BLaER1 (cell line): ENCODE results near the gene SYNJ2.

Source experiments
- H3K27ac ChIP-seq: shearing (Covaris generic); formaldehyde crosslinking; 2 replicates; pipeline ENCODE4 v1.8.1; 2022
- H3K27me3 ChIP-seq: shearing (Covaris generic); formaldehyde crosslinking; 2 replicates; pipeline ENCODE4 v1.8.1; 2022
- H3K36me3 ChIP-seq: shearing (Covaris generic); formaldehyde crosslinking; 2 replicates; pipeline ENCODE4 v1.8.1; 2022
- H3K4me1 ChIP-seq: shearing (Covaris generic); formaldehyde crosslinking; 2 replicates; pipeline ENCODE4 v1.8.1; 2022
- H3K4me2 ChIP-seq: shearing (Covaris generic); formaldehyde crosslinking; 2 replicates; pipeline ENCODE4 v1.8.1; 2022
- H3K4me3 ChIP-seq: shearing (Covaris generic); formaldehyde crosslinking; 2 replicates; pipeline ENCODE4 v1.8.1; 2022
- H3K9ac ChIP-seq: shearing (Covaris generic); formaldehyde crosslinking; 2 replicates; pipeline ENCODE4 v1.8.1; 2022
- H3K9me3 ChIP-seq: shearing (Covaris generic); formaldehyde crosslinking; 2 replicates; pipeline ENCODE4 v1.8.1; 2022
- H4K20me1 ChIP-seq: shearing (Covaris generic); formaldehyde crosslinking; 2 replicates; pipeline ENCODE4 v1.8.1; 2022
- Cebpa-rat ChIP-seq: shearing (Covaris generic); IDR thresholded peaks from 2 replicates; pipeline ENCODE4 v1.8.1; 2022

Gene SYNJ2

GRCh38 chr6:158011980-158012566, 30.4 kb downstream of the SYNJ2 start:
- no peak overlapping the region for H3K27ac ChIP-seq
- H3K36me3 ChIP-seq, result no peaks in the 10 kb centered on the region; the same call in 1 of the 2 replicates
- no peak overlapping the region for H3K4me3 ChIP-seq
- TF ChIP-seq Cebpa-rat, result no peak
- H4K20me1 ChIP-seq, result no peaks in the 10 kb centered on the region
- no peaks in the 10 kb centered on the region; the same call in 1 of the 2 replicates for H3K9me3 ChIP-seq
- H3K4me2 ChIP-seq, result peak overlapping the region; percentile 7; the same call in 1 of the 2 replicates
- H3K4me1 ChIP-seq, result peaks cover 50% of the 10 kb centered on the region
- H3K27me3 ChIP-seq, result no peaks in the 10 kb centered on the region
- H3K9ac ChIP-seq, result no peak overlapping the region

- Histone ChIP-seq H3K27ac (no peak overlapping the region), H3K4me2 (peak overlapping the region; percentile 78), H3K27me3 (no peaks in the 10 kb centered on the region), H3K4me1 (peaks cover 68% of the 10 kb centered on the region), H3K4me3 (no peak overlapping the region), H3K9ac (no peak overlapping the region), H3K36me3 (no peaks in the 10 kb centered on the region; the same call in 1 of the 2 replicates), H4K20me1 (0 out of 2 replicates have a peak, but pooled peaks cover 3% of the 10 kb centered on the region), H3K9me3 (no peaks in the 10 kb centered on the region; the same call in 1 of the 2 replicates)
- no peak for TF ChIP-seq Cebpa-rat
Measured at GRCh38 chr6:158013904-158014504, 32.3 kb downstream of the SYNJ2 start.

GRCh38 chr6:158014505-158015187, 33.0 kb downstream of the SYNJ2 start:
- H3K36me3 ChIP-seq, result no peaks in the 10 kb centered on the region; the same call in 1 of the 2 replicates
- H3K27ac ChIP-seq, result peak overlapping the region; percentile 58
- no peaks in the 10 kb centered on the region; the same call in 1 of the 2 replicates for H3K9me3 ChIP-seq
- no peak overlapping the region for H3K4me3 ChIP-seq
- peaks cover 68% of the 10 kb centered on the region for H3K4me1 ChIP-seq
- H3K27me3 ChIP-seq, result no peaks in the 10 kb centered on the region
- H3K9ac ChIP-seq, result no peak overlapping the region
- TF ChIP-seq Cebpa-rat, result no peak
- 0 out of 2 replicates have a peak, but pooled peaks cover 9% of the 10 kb centered on the region for H4K20me1 ChIP-seq
- peak overlapping the region; percentile 78 for H3K4me2 ChIP-seq

- H3K36me3 ChIP-seq, result peaks cover 4% of the 10 kb centered on the region; the same call in 1 of the 2 replicates
- peak overlapping the region; percentile 35; the same call in 1 of the 2 replicates for H3K27ac ChIP-seq
- H3K9me3 ChIP-seq, result no peaks in the 10 kb centered on the region; the same call in 1 of the 2 replicates
- no peak overlapping the region for H3K9ac ChIP-seq
- TF ChIP-seq Cebpa-rat, result no peak
- H3K27me3 ChIP-seq, result no peaks in the 10 kb centered on the region
- peaks cover 66% of the 10 kb centered on the region for H3K4me1 ChIP-seq
- no peak overlapping the region for H3K4me3 ChIP-seq
- peak overlapping the region; percentile 78 for H3K4me2 ChIP-seq
- 0 out of 2 replicates have a peak, but pooled peaks cover 9% of the 10 kb centered on the region for H4K20me1 ChIP-seq
Measured at GRCh38 chr6:158015188-158015506, 33.5 kb downstream of the SYNJ2 start.

GRCh38 chr6:158016571-158017383, 35.1 kb downstream of the SYNJ2 start:
- peaks cover 9% of the 10 kb centered on the region; the same call in 1 of the 2 replicates for H3K36me3 ChIP-seq
- no peak overlapping the region for H3K4me3 ChIP-seq
- 0 out of 2 replicates have a peak, but pooled peaks cover 9% of the 10 kb centered on the region for H4K20me1 ChIP-seq
- H3K4me1 ChIP-seq, result peaks cover 57% of the 10 kb centered on the region
- H3K27ac ChIP-seq, result no peak overlapping the region
- H3K9ac ChIP-seq, result no peak overlapping the region
- H3K4me2 ChIP-seq, result no peak overlapping the region
- no peak for TF ChIP-seq Cebpa-rat
- H3K9me3 ChIP-seq, result no peaks in the 10 kb centered on the region; the same call in 1 of the 2 replicates
- H3K27me3 ChIP-seq, result no peaks in the 10 kb centered on the region

- 0 out of 2 replicates have a peak, but pooled peaks cover 9% of the 10 kb centered on the region for H4K20me1 ChIP-seq
- H3K9ac ChIP-seq, result no peak overlapping the region
- H3K27ac ChIP-seq, result no peak overlapping the region
- peak overlapping the region; percentile 73 for H3K4me2 ChIP-seq
- H3K27me3 ChIP-seq, result no peaks in the 10 kb centered on the region
- H3K9me3 ChIP-seq, result no peaks in the 10 kb centered on the region; the same call in 1 of the 2 replicates
- TF ChIP-seq Cebpa-rat, result no peak
- H3K4me1 ChIP-seq, result peaks cover 56% of the 10 kb centered on the region
- peaks cover 9% of the 10 kb centered on the region; the same call in 1 of the 2 replicates for H3K36me3 ChIP-seq
- H3K4me3 ChIP-seq, result no peak overlapping the region
Measured at GRCh38 chr6:158017621-158018040, 36.0 kb downstream of the SYNJ2 start.

- no peaks in the 10 kb centered on the region for H3K27me3 ChIP-seq
- peaks cover 54% of the 10 kb centered on the region for H3K4me1 ChIP-seq
- H3K4me2 ChIP-seq, result peak overlapping the region; percentile 73
- 0 out of 2 replicates have a peak, but pooled peaks cover 9% of the 10 kb centered on the region for H4K20me1 ChIP-seq
- H3K9ac ChIP-seq, result no peak overlapping the region
- H3K36me3 ChIP-seq, result peaks cover 9% of the 10 kb centered on the region; the same call in 1 of the 2 replicates
- no peaks in the 10 kb centered on the region for H3K9me3 ChIP-seq
- H3K4me3 ChIP-seq, result no peak overlapping the region
- H3K27ac ChIP-seq, result no peak overlapping the region
- TF ChIP-seq Cebpa-rat, result no peak
Measured at GRCh38 chr6:158018041-158018771, 36.5 kb downstream of the SYNJ2 start.

- H4K20me1 ChIP-seq, result 0 out of 2 replicates have a peak, but pooled peaks cover 9% of the 10 kb centered on the region
- no peak overlapping the region for H3K4me3 ChIP-seq
- peak overlapping the region; percentile 73 for H3K4me2 ChIP-seq
- peaks cover 9% of the 10 kb centered on the region; the same call in 1 of the 2 replicates for H3K36me3 ChIP-seq
- H3K27ac ChIP-seq, result no peak overlapping the region
- H3K9ac ChIP-seq, result no peak overlapping the region
- H3K4me1 ChIP-seq, result peaks cover 47% of the 10 kb centered on the region
- no peaks in the 10 kb centered on the region for H3K27me3 ChIP-seq
- no peak for TF ChIP-seq Cebpa-rat
- no peaks in the 10 kb centered on the region for H3K9me3 ChIP-seq
Measured at GRCh38 chr6:158018851-158019361, 37.2 kb downstream of the SYNJ2 start.
